Breast epithelium (tissue), 4 donors: ENCODE results near the gene PRRC2B. TPM values are rescaled to one million over a fixed set of nuclear protein-coding genes. Genes with fewer than 3 reads are reported as not detected.
"Not testable (repeated sequence)": the region's sequence is repeated elsewhere in the genome, so short reads cannot be mapped to it uniquely, and the experiment has no call there.

Experiments used
- DNase-seq, 2 donors: peaks; one replicate each; pipeline ENCODE4 v3.0.0-alpha.2; 2019; ENCODE audit warnings: low spot score in 2 of 2
- H3K27ac ChIP-seq, 2 donors: fragments of 200-600 bp; sonication (generic) in 1 of 2; one replicate each; pipeline ENCODE4 v1.5.1; 2016 to 2019; ENCODE audit warnings: mild to moderate bottlenecking in 1 of 2
- H3K27me3 ChIP-seq, 2 donors: fragments of 200-600 bp; sonication (generic) in 1 of 2; one replicate each; pipeline versions ENCODE4 v1.5.1 to v1.6.0; 2017 to 2019; ENCODE audit warnings: control low read depth in 1 of 2, mild to moderate bottlenecking in 1 of 2
- H3K36me3 ChIP-seq: fragments of 200-600 bp; one replicate; pipeline ENCODE4 v1.5.1; 2019
- H3K4me1 ChIP-seq, 2 donors: fragments of 200-600 bp; sonication (generic); one replicate each; pipeline ENCODE4 v1.5.1; 2016 to 2019; ENCODE audit warnings: control low read depth in 1 of 2
- H3K4me3 ChIP-seq, 3 donors: fragments of 200-600 bp; sonication (generic); 1 replicate in 2 of 3; 2 replicates in 1 of 3; pipeline ENCODE4 v1.5.1; 2016 to 2019; ENCODE audit warnings: mild to moderate bottlenecking in 3 of 3, moderate library complexity in 2 of 3
- H3K9me3 ChIP-seq, 2 donors: fragments of 200-600 bp; sonication (generic) in 1 of 2; one replicate each; pipeline ENCODE4 v1.5.1; 2016 to 2019; ENCODE audit warnings: control low read depth in 1 of 2
- CTCF ChIP-seq, 3 donors: fragments of 450-650 bp; IDR thresholded peaks; one replicate each; pipeline ENCODE4 v1.5.1; 2016 to 2017; ENCODE audit warnings: antibody characterized with exemption in 3 of 3, mild to moderate bottlenecking in 3 of 3, moderate library complexity in 3 of 3
- POLR2A ChIP-seq: fragments of 450-650 bp; IDR thresholded peaks from one replicate; pipeline ENCODE4 v1.6.1; 2016; ENCODE audit warnings: antibody characterized with exemption, mild to moderate bottlenecking, moderate library complexity
- POLR2AphosphoS5 ChIP-seq, 3 donors: sonication (generic); formaldehyde crosslinking; IDR thresholded peaks; one replicate each; pipeline ENCODE4 v1.6.1; 2017; ENCODE audit warnings: antibody characterized with exemption in 3 of 3
- intact Hi-C: fragments of 100-400 bp; cut with DNase I; formaldehyde crosslinking; loops from one replicate; pipeline ENCODE4 v1.15.1; 2023; ENCODE audit warnings: low total_unique reads
- total RNA-seq, 3 donors: library from RNA; depleted of rRNA; stranded (reverse); fragments of >200 nt; gene quantifications; one replicate each; pipeline ENCODE4 v1.1.0, GENCODE V29; 2016

The PRRC2B gene
- total RNA-seq, 3 donors from 2014 or later, result 95.9 to 143 (median 102) TPM

DNA sequence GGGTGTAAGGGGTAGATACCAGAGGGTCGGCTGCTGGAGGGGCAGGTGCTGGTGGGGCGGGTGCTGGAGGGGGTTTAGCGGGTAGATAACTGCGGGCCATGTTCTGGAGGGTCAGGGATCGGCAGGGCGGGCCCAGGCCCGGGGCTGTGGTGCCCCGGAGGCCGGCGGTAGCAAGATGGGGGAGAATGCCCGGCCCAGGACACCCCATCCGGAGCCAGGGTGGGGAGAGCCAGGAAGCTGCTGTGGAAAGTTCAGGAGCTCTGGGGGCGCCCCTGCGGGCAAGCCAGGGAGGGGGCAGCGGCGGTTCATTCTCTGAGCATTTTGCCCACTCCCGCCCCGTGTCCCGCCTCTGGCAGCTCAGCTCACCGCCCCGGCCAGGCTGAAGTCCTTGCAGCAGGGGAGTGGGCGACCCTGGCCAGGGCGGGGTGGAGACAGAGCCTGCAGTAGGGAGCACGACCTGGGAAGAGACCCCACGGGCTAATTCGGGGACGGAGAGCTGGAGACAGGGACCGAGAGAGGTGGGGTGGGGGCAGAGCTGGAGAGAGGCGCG, 152.0 kb downstream of the PRRC2B start:
- Histone ChIP-seq H3K36me3 (no peaks in the 10 kb centered on the region), H3K4me1 (peaks cover 0 to 7% of the 10 kb centered on the region in 2 donors), H3K4me3 (peak overlapping the region in 2 of 3 donors; percentile 35 to 52), H3K9me3 (peaks cover 20 to 23% of the 10 kb centered on the region in 2 donors), H3K27ac (no peak overlapping the region), H3K27me3 (peaks cover 12 to 20% of the 10 kb centered on the region in 2 donors)
- intact Hi-C loops, result no loop called here
- TF ChIP-seq CTCF (IDR thresholded peaks at IDR 0.05), result no peak
- no peak for DNase-seq

DNA sequence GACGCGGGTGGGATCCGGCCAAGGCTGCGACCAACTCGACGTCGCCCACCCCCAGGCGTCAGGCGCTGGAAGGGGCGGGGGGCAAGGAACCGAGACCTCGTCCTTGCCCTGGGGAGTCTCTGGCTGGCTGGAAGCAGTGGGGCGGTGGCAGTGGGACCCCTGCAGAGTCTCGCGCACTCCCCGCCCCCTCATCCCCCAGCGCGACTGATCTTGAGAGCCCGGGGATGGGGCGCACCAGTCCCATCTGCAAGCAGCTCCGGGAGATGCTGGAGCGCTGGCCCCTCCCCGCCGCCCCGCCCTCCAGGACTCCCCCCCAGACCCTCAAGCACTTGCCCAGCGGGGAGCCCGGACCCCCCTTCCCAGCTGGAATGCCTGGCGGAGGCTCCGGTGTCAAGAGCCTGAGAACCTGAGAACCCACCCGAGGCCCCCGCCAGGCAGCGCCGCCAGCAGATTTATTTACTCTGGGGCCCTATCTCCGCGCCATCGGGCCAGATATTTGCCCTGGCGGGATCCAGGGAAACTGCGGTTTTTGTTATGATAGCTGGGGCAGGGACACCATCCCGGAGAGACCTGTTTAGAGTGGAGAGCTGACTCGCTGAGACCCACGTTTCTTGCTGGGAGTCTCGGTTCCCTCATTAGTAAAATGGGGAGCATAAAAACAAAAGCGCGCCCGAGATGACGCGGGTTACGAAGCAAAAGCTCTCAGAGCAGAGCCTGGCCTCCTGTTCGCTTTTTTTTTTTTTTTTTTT, 152.6 kb downstream of the PRRC2B start:
- Histone ChIP-seq H3K4me1 (peaks cover 0 to 7% of the 10 kb centered on the region in 2 donors), H3K9me3 (peaks cover 20 to 23% of the 10 kb centered on the region in 2 donors), H3K27me3 (peaks cover 12 to 20% of the 10 kb centered on the region in 2 donors), H3K4me3 (peak overlapping the region; percentile 7 to 52 (median 35)), H3K36me3 (no peaks in the 10 kb centered on the region), H3K27ac (no peak overlapping the region)
- intact Hi-C loops, result no loop called here
- DNase-seq, result no peak
- no peak for TF ChIP-seq CTCF (IDR thresholded peaks at IDR 0.05)
- no peak for TF ChIP-seq POLR2AphosphoS5 (IDR thresholded peaks at IDR 0.05)
- no peak for TF ChIP-seq POLR2A

GRCh38 chr9:131549186-131549585, 155.3 kb downstream of the PRRC2B start:
- intact Hi-C loops, H3K27ac ChIP-seq, H3K4me1 ChIP-seq, H3K36me3 ChIP-seq, H3K4me3 ChIP-seq, DNase-seq, H3K9me3 ChIP-seq: not testable (repeated sequence)
- peaks cover 12 to 32% of the 10 kb centered on the region in 2 donors for H3K27me3 ChIP-seq

Other genes with a start within 250 kb of the PRRC2B start
- 1 to 10 TPM; 1.6 to 3.7 (median 2.5) TPM for gene FAM78A, start 117.6 kb upstream of the PRRC2B start, total RNA-seq
- 10 to 100 TPM in 1 of 3 donors, 1 to 10 TPM in 2; 5.0 to 14.1 (median 9.3) TPM for gene PLPP7, start 104.4 kb upstream of the PRRC2B start, total RNA-seq
- 10 to 100 TPM; 26.5 to 45.7 (median 26.6) TPM for gene POMT1, start 108.8 kb downstream of the PRRC2B start, total RNA-seq
- gene UCK1, start 137.2 kb downstream of the PRRC2B start, total RNA-seq, result 10 to 100 TPM; 33.4 to 61.0 (median 37.7) TPM
- under 1 TPM in 1 of 3 donors, not detected in 2; 0.33 TPM for gene PRRT1B, start 151.4 kb downstream of the PRRC2B start, total RNA-seq